ENCODE results near the gene RRAS2. TPM values are rescaled to one million over a fixed set of nuclear protein-coding genes. Genes with fewer than 3 reads are reported as not detected.

RRAS2 gene
- total RNA-seq, 1 experiment from 2014 or later: 128 TPM

- Mint-ChIP-seq H3K36me3 (ENCODE audit: insufficient read depth, unreplicated experiment) (peaks cover 4% of the 10 kb centered on the region), H3K4me3 (ENCODE audit: unreplicated experiment) (no peak overlapping the region), H3K27ac (ENCODE audit: low read depth, unreplicated experiment) (no peak overlapping the region), H3K27me3 (ENCODE audit: insufficient read depth, unreplicated experiment) (no peaks in the 10 kb centered on the region), H3K4me1 (ENCODE audit: insufficient read depth, unreplicated experiment) (no peaks in the 10 kb centered on the region), H3K9me3 (ENCODE audit: unreplicated experiment) (no peaks in the 10 kb centered on the region)
- BruUV-seq (replicated peaks): no TSS peak
- intact Hi-C loops (cut with micrococcal nuclease): no loop called here
- TF ChIP-seq, protein P1, sequence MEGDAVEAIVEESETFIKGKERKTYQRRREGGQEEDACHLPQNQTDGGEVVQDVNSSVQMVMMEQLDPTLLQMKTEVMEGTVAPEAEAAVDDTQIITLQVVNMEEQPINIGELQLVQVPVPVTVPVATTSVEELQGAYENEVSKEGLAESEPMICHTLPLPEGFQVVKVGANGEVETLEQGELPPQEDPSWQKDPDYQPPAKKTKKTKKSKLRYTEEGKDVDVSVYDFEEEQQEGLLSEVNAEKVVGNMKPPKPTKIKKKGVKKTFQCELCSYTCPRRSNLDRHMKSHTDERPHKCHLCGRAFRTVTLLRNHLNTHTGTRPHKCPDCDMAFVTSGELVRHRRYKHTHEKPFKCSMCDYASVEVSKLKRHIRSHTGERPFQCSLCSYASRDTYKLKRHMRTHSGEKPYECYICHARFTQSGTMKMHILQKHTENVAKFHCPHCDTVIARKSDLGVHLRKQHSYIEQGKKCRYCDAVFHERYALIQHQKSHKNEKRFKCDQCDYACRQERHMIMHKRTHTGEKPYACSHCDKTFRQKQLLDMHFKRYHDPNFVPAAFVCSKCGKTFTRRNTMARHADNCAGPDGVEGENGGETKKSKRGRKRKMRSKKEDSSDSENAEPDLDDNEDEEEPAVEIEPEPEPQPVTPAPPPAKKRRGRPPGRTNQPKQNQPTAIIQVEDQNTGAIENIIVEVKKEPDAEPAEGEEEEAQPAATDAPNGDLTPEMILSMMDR (IDR thresholded peaks at IDR 0.05; ENCODE audit: unreplicated experiment): no peak
- POLR2A ChIA-PET: no interaction called here
- CTCF ChIA-PET: no interaction called here
- DNase-seq (ENCODE audit: unreplicated experiment): no peak
Observed at GRCh38 chr11:14390669-14391068, 31.7 kb upstream of the RRAS2 start.

DNA sequence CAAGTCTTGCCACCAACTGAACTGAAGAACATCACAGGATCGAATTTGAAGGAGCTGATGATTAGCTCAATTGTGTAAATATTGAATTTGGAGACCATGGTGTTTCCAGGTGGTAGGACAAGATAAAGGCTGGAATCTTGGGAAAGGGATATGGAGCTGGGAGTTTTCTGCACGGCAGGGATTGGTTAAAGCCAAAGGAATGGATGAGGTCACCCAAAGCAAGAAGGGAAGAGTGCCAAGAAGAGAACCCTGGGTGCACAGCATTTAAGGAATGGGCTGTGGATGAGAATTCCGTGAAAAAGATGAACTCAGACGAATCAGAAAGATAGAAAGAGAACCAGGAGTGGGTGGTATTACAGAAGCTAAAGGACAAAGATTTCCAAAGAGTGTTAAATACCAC, 29.4 kb upstream of the RRAS2 start:
- no peak for DNase-seq (ENCODE audit: unreplicated experiment)
- H3K27ac Mint-ChIP-seq (ENCODE audit: low read depth, unreplicated experiment): no peak overlapping the region
- CTCF ChIA-PET: interaction anchor here (0.6 to 2.4 kb wide), 5 partner anchors 16 to 87 kb away, joined by 3 to 8 read pairs (median 3); no protein-coding TSS in a partner anchor
- H3K4me1 Mint-ChIP-seq (ENCODE audit: insufficient read depth, unreplicated experiment): no peaks in the 10 kb centered on the region
- H3K27me3 Mint-ChIP-seq (ENCODE audit: insufficient read depth, unreplicated experiment): no peaks in the 10 kb centered on the region
- no peaks in the 10 kb centered on the region for H3K9me3 Mint-ChIP-seq (ENCODE audit: unreplicated experiment)
- no peak overlapping the region for H3K4me3 Mint-ChIP-seq (ENCODE audit: unreplicated experiment)
- TF ChIP-seq, protein P1 (IDR thresholded peaks at IDR 0.05; ENCODE audit: unreplicated experiment): no peak
- POLR2A ChIA-PET: interaction anchor here (0.6 to 1.0 kb wide), 2 partner anchors 10 to 54 kb away, joined by 3 to 4 read pairs; no protein-coding TSS in a partner anchor
- intact Hi-C loops (cut with micrococcal nuclease): no loop called here
- BruUV-seq (replicated peaks): no TSS peak
- H3K36me3 Mint-ChIP-seq (ENCODE audit: insufficient read depth, unreplicated experiment): peaks cover 4% of the 10 kb centered on the region

DNA sequence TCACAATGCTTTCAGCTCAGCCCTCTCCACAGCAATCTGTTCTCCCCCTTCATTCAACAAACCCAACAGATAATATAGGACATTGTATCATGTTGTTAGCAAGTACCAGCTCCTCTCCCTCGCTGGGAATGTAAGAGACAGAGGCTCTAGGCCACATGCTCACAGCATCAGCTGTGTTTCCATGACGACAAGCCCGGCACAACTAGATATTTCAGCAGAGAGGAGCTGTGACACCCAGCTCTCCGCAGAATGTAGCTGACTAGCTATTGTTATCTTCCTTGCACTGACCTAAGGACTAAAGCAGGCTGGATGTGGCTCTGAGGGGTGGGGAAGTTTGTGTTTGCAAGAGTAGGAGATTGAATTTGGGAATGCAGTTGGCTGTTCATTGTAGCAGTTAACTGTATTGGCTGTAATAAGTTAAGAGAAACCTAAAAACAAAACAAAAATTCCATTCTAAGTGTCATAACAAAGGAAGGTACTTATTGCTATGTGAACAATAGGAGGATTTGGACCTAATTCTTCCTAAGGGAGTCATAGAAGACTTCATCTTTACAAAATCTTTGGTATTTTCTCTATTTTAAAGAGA, 28.0 kb upstream of the RRAS2 start:
- no TSS peak for BruUV-seq (replicated peaks)
- TF ChIP-seq, protein P1 (IDR thresholded peaks at IDR 0.05; ENCODE audit: unreplicated experiment): no peak
- Mint-ChIP-seq H3K36me3 (ENCODE audit: insufficient read depth, unreplicated experiment) (peaks cover 4% of the 10 kb centered on the region), H3K27ac (ENCODE audit: low read depth, unreplicated experiment) (no peak overlapping the region), H3K9me3 (ENCODE audit: unreplicated experiment) (no peaks in the 10 kb centered on the region), H3K4me3 (ENCODE audit: unreplicated experiment) (no peak overlapping the region), H3K27me3 (ENCODE audit: insufficient read depth, unreplicated experiment) (no peaks in the 10 kb centered on the region), H3K4me1 (ENCODE audit: insufficient read depth, unreplicated experiment) (no peaks in the 10 kb centered on the region)
- DNase-seq (ENCODE audit: unreplicated experiment): no peak
- intact Hi-C loops (cut with micrococcal nuclease): no loop called here
- ChIA-PET CTCF (interaction anchor here (0.6 to 1.1 kb wide), 4 partner anchors 12 to 84 kb away, joined by 3 to 4 read pairs (median 3); no protein-coding TSS in a partner anchor), POLR2A (interaction anchor here (1.4 kb wide), 1 partner anchor 51 kb away, joined by 3 read pairs; no protein-coding TSS in a partner anchor)

GRCh38 chr11:14386081-14386480, 27.1 kb upstream of the RRAS2 start:
- Mint-ChIP-seq H3K9me3 (ENCODE audit: unreplicated experiment) (no peaks in the 10 kb centered on the region), H3K4me1 (ENCODE audit: insufficient read depth, unreplicated experiment) (peaks cover 4% of the 10 kb centered on the region), H3K36me3 (ENCODE audit: insufficient read depth, unreplicated experiment) (peaks cover 4% of the 10 kb centered on the region), H3K4me3 (ENCODE audit: unreplicated experiment) (no peak overlapping the region), H3K27ac (ENCODE audit: low read depth, unreplicated experiment) (no peak overlapping the region), H3K27me3 (ENCODE audit: insufficient read depth, unreplicated experiment) (no peaks in the 10 kb centered on the region)
- no peak for DNase-seq (ENCODE audit: unreplicated experiment)
- ChIA-PET CTCF (interaction anchor here (1.1 kb wide), 1 partner anchor 83 kb away, joined by 3 read pairs; no protein-coding TSS in a partner anchor), POLR2A (no interaction called here)
- TF ChIP-seq, protein P1 (IDR thresholded peaks at IDR 0.05; ENCODE audit: unreplicated experiment): no peak
- no TSS peak for BruUV-seq (replicated peaks)
- intact Hi-C loops (cut with micrococcal nuclease): no loop called here
